Hepatocyte (in vitro differentiated cells): ENCODE data around the gene CNTN4. TPM values are rescaled to one million over a fixed set of nuclear protein-coding genes. Genes with fewer than 3 reads are reported as not detected.

Experiments used
- DNase-seq: peaks from one replicate; pipeline ENCODE4 v3.0.0-alpha.2; 2016; ENCODE audit warnings: low spot score
- H2AFZ ChIP-seq: fragments of 200-600 bp; sonication (generic); 2 replicates; pipeline ENCODE4 v1.6.0; 2016; ENCODE audit warnings: antibody characterized with exemption, mild to moderate bottlenecking
- H3K27ac ChIP-seq: fragments of 200-600 bp; sonication (generic); 2 replicates; pipeline ENCODE4 v1.5.1; 2016; ENCODE audit warnings: mild to moderate bottlenecking
- H3K27me3 ChIP-seq: fragments of 200-600 bp; sonication (generic); 2 replicates; pipeline ENCODE4 v1.6.1; 2016
- H3K36me3 ChIP-seq: fragments of 200-600 bp; sonication (generic); replicated peaks from 2 replicates; pipeline ENCODE4 v1.5.1; 2016; ENCODE audit warnings: low read depth; ENCODE audit not compliant: insufficient read depth
- H3K4me1 ChIP-seq: fragments of 200-600 bp; sonication (generic); 2 replicates; pipeline ENCODE4 v1.5.1; 2016; ENCODE audit warnings: mild to moderate bottlenecking, moderate library complexity; ENCODE audit not compliant: insufficient read depth
- H3K4me2 ChIP-seq: fragments of 200-600 bp; sonication (generic); 2 replicates; pipeline ENCODE4 v1.6.0; 2016
- H3K4me3 ChIP-seq: fragments of 200-600 bp; sonication (generic); 2 replicates; pipeline ENCODE4 v1.5.1; 2016; ENCODE audit warnings: mild to moderate bottlenecking
- H3K79me2 ChIP-seq: fragments of 200-600 bp; sonication (generic); 2 replicates; pipeline ENCODE4 v1.6.0; 2017; ENCODE audit warnings: mild to moderate bottlenecking
- H3K9me2 ChIP-seq: fragments of 200-600 bp; sonication (generic); replicated peaks from 2 replicates; pipeline ENCODE4 v1.6.0; 2017; ENCODE audit warnings: mild to moderate bottlenecking; ENCODE audit not compliant: insufficient read depth
- H3K9me3 ChIP-seq: fragments of 200-600 bp; sonication (generic); 2 replicates; pipeline ENCODE4 v1.5.1; 2016; ENCODE audit warnings: low read depth, mild to moderate bottlenecking
- H4K20me1 ChIP-seq: fragments of 200-600 bp; sonication (generic); 2 replicates; pipeline ENCODE4 v1.6.0; 2016; ENCODE audit warnings: mild to moderate bottlenecking; ENCODE audit not compliant: insufficient read depth, poor library complexity, severe bottlenecking
- CTCF ChIP-seq: fragments of 200-600 bp; sonication (generic); IDR thresholded peaks from 2 replicates; pipeline ENCODE4 v1.5.1; 2016; ENCODE audit warnings: antibody characterized with exemption, mild to moderate bottlenecking; ENCODE audit not compliant: poor library complexity
- EZH2 ChIP-seq: fragments of 200-600 bp; sonication (generic); IDR thresholded peaks from 2 replicates; pipeline ENCODE4 v1.6.1; 2016; ENCODE audit warnings: antibody characterized with exemption, mild to moderate bottlenecking, borderline replicate concordance
- EZH2phosphoT487 ChIP-seq: fragments of 200-600 bp; sonication (generic); IDR thresholded peaks from one replicate; pipeline ENCODE4 v1.6.1; 2018; ENCODE audit warnings: antibody characterized with exemption, mild to moderate bottlenecking, low read depth, moderate library complexity; ENCODE audit not compliant: unreplicated experiment, severe bottlenecking
- WGBS: methylation state at CpG from one replicate; pipeline ENCODE4 v1.1.6; 2016; ENCODE audit warnings: low lambda C conversion rate; ENCODE audit errors: missing lambda C conversion rate; 5-methylcytosine and 5-hydroxymethylcytosine counted together
- polyA plus RNA-seq: library from polyadenylated mRNA; unstranded; fragments of >200 nt; fragmentation: Nextera tagmentation; extraction: Ambion mirVana; gene quantifications from 2 replicates; pipeline ENCODE4 v1.2.1, GENCODE V29; 2016
- total RNA-seq: library from RNA; depleted of rRNA; stranded (reverse); fragments of >200 nt; gene quantifications from 2 replicates; pipeline ENCODE4 v1.2.3, GENCODE V29; 2014

Gene CNTN4
- total and polyA plus RNA-seq, 2 experiments from 2014 or later, result 17.6 to 30.3 TPM

GRCh38 chr3:2578560-2578959 is 479.9 kb downstream of the CNTN4 start:
- H3K4me2 ChIP-seq, result peak overlapping the region; percentile 43
- H3K79me2 ChIP-seq, result no peaks in the 10 kb centered on the region
- TF ChIP-seq CTCF, result no peak
- peak overlapping the region; percentile 20 for H3K27ac ChIP-seq
- H4K20me1 ChIP-seq, result no peaks in the 10 kb centered on the region
- no peak overlapping the region for H2AFZ ChIP-seq
- 31% methylated on average over 3 of the region's 3 CpGs for WGBS
- no peaks in the 10 kb centered on the region for H3K9me2 ChIP-seq
- no peak overlapping the region for H3K4me3 ChIP-seq
- H3K27me3 ChIP-seq, result no peaks in the 10 kb centered on the region
- H3K4me1 ChIP-seq, result peaks cover 6% of the 10 kb centered on the region
- DNase-seq, result peak; percentile 30
- H3K36me3 ChIP-seq, result no peaks in the 10 kb centered on the region
- H3K9me3 ChIP-seq, result no peaks in the 10 kb centered on the region

- WGBS, result 75% methylated on average over 4 of the region's 4 CpGs
- Histone ChIP-seq H3K79me2 (no peaks in the 10 kb centered on the region), H3K4me3 (no peak overlapping the region), H3K27ac (no peak overlapping the region), H3K4me2 (no peak overlapping the region), H4K20me1 (no peaks in the 10 kb centered on the region), H3K9me3 (no peaks in the 10 kb centered on the region), H3K9me2 (no peaks in the 10 kb centered on the region), H3K36me3 (no peaks in the 10 kb centered on the region), H3K27me3 (no peaks in the 10 kb centered on the region), H2AFZ (no peak overlapping the region), H3K4me1 (peaks cover 6% of the 10 kb centered on the region)
- no peak for DNase-seq
- TF ChIP-seq CTCF (no peak), EZH2phosphoT487 (no peak), EZH2 (no peak)
These were observed 480.5 kb downstream of the CNTN4 start for GRCh38 chr3:2579206-2579605.

- Histone ChIP-seq H3K4me3 (no peak overlapping the region), H2AFZ (no peak overlapping the region), H3K27ac (no peak overlapping the region), H3K9me3 (no peaks in the 10 kb centered on the region), H3K4me2 (no peak overlapping the region), H3K27me3 (no peaks in the 10 kb centered on the region), H3K79me2 (no peaks in the 10 kb centered on the region), H3K4me1 (peaks cover 5% of the 10 kb centered on the region), H4K20me1 (no peaks in the 10 kb centered on the region), H3K36me3 (no peaks in the 10 kb centered on the region), H3K9me2 (no peaks in the 10 kb centered on the region)
- no peak for DNase-seq
- TF ChIP-seq EZH2phosphoT487 (no peak), CTCF (no peak), EZH2 (no peak)
- 80% methylated on average over 2 of the region's 2 CpGs for WGBS
These were observed 484.4 kb downstream of the CNTN4 start for GRCh38 chr3:2583046-2583445.

GRCh38 chr3:2589336-2589969 is 490.8 kb downstream of the CNTN4 start:
- 94% methylated on average over 6 of the region's 6 CpGs for WGBS
- no peak overlapping the region for H3K4me2 ChIP-seq
- no peaks in the 10 kb centered on the region for H3K27me3 ChIP-seq
- TF ChIP-seq EZH2 (no peak), CTCF (no peak), EZH2phosphoT487 (no peak)
- H3K36me3 ChIP-seq, result no peaks in the 10 kb centered on the region
- no peaks in the 10 kb centered on the region for H3K9me2 ChIP-seq
- H3K4me3 ChIP-seq, result no peak overlapping the region
- no peaks in the 10 kb centered on the region for H3K9me3 ChIP-seq
- no peak overlapping the region for H3K27ac ChIP-seq
- H2AFZ ChIP-seq, result no peak overlapping the region
- no peaks in the 10 kb centered on the region for H4K20me1 ChIP-seq
- DNase-seq, result no peak
- no peaks in the 10 kb centered on the region for H3K4me1 ChIP-seq
- no peaks in the 10 kb centered on the region for H3K79me2 ChIP-seq
